SU-DHL-6 (cell line): ENCODE measurements around the gene FAM20A.

Source experiments
- H2AFZ ChIP-seq: fragments of 200-600 bp; sonication (generic); 2 replicates; pipeline ENCODE4 v1.6.1; 2014; ENCODE audit warnings: low read depth, mild to moderate bottlenecking, moderate library complexity, mixed read lengths, antibody characterized with exemption, low read length; ENCODE audit not compliant: severe bottlenecking
- H3F3A ChIP-seq: fragments of 200-600 bp; shearing (Covaris generic); 2 replicates; pipeline ENCODE4 v1.6.0; 2016; ENCODE audit warnings: antibody characterized with exemption, mild to moderate bottlenecking; ENCODE audit not compliant: insufficient read depth
- H3K27ac ChIP-seq: fragments of 200-600 bp; sonication (generic); 2 replicates; pipeline ENCODE4 v1.5.1; 2016; ENCODE audit warnings: low read depth, mild to moderate bottlenecking, low read length, moderate library complexity, mixed read lengths
- H3K27me3 ChIP-seq: fragments of 200-600 bp; sonication (generic), shearing (Covaris generic); 2 replicates; pipeline ENCODE4 v1.6.0; 2014; ENCODE audit warnings: mild to moderate bottlenecking, low read length
- H3K36me3 ChIP-seq: fragments of 200-600 bp; sonication (generic); 2 replicates; pipeline ENCODE4 v1.6.1; 2014; ENCODE audit warnings: mild to moderate bottlenecking, low read length, mixed read lengths
- H3K4me2 ChIP-seq: fragments of 300-600, 200-600 bp; shearing (Covaris generic), sonication (generic); 2 replicates; pipeline ENCODE4 v1.6.0; 2014; ENCODE audit warnings: low read length, low read depth, mild to moderate bottlenecking; ENCODE audit not compliant: poor library complexity, severe bottlenecking
- H3K4me3 ChIP-seq: fragments of 200-600 bp; sonication (generic); 2 replicates; pipeline ENCODE4 v1.5.1; 2014; ENCODE audit warnings: antibody characterized with exemption, low read length, mild to moderate bottlenecking, mixed read lengths; ENCODE audit not compliant: insufficient read depth, poor library complexity, severe bottlenecking
- H3K79me2 ChIP-seq: fragments of 200-600 bp; sonication (generic); 2 replicates; pipeline ENCODE4 v1.6.1; 2014; ENCODE audit warnings: mild to moderate bottlenecking, low read length, moderate library complexity; ENCODE audit not compliant: insufficient read depth
- H3K9ac ChIP-seq: fragments of 200-600 bp; sonication (generic); 2 replicates; pipeline ENCODE4 v1.7.0; 2014; ENCODE audit warnings: mild to moderate bottlenecking, low read length
- H3K9me2 ChIP-seq: fragments of 200-600 bp; sonication (generic); replicated peaks from 2 replicates; pipeline ENCODE4 v1.6.1; 2014; ENCODE audit warnings: low read length; ENCODE audit not compliant: insufficient read depth
- H3K9me3 ChIP-seq: fragments of 200-600 bp; sonication (generic); 2 replicates; pipeline ENCODE4 v1.6.1; 2014; ENCODE audit warnings: low read length, mixed read lengths; ENCODE audit not compliant: insufficient read depth
- H4K20me1 ChIP-seq: fragments of 200-600 bp; sonication (generic); 2 replicates; pipeline ENCODE4 v1.6.1; 2014; ENCODE audit warnings: low read depth, mild to moderate bottlenecking, antibody characterized with exemption, low read length, moderate library complexity, mixed read lengths
- EZH2phosphoT487 ChIP-seq: fragments of 200-600 bp; sonication (generic), shearing (Covaris generic); conservative IDR thresholded peaks from 2 replicates; pipeline ENCODE4 v1.6.1; 2018; ENCODE audit warnings: mild to moderate bottlenecking, antibody characterized with exemption, low read length, moderate library complexity, mixed read lengths
- TF ChIP-seq, protein P1 (sequence below): fragments of 200-600 bp; sonication (generic); IDR thresholded peaks from one replicate; pipeline ENCODE4 v1.5.1; 2017; ENCODE audit warnings: antibody characterized with exemption, mild to moderate bottlenecking, low read length, moderate library complexity; ENCODE audit not compliant: insufficient read depth, poor library complexity, severe bottlenecking

Gene FAM20A

DNA sequence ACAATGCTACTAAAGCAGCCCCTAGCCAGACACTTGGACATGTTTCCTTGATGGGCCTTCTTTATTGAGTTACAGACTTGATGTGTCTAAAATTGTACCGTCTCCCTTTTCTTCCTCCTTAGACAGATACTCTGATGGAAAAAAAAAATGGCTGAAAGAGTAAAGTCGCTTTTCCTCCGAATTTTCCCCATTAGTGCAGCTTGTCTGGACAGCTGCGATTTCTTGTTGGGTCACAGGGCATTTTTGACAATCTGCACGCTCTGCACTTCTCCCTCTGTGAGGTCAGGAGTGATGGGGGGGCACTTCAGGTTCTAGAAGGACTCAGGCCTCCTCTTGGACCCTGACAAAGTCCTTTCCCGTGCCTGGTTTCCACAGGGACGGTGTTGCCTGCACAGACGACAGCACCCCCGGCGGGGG, 89.9 kb downstream of the FAM20A start:
- H3K36me3 ChIP-seq: peaks cover 16% of the 10 kb centered on the region
- H3K27me3 ChIP-seq: no peaks in the 10 kb centered on the region
- H4K20me1 ChIP-seq: peaks cover 7% of the 10 kb centered on the region; the same call in 1 of the 2 replicates
- no peak for TF ChIP-seq EZH2phosphoT487
- TF ChIP-seq, protein P1, sequence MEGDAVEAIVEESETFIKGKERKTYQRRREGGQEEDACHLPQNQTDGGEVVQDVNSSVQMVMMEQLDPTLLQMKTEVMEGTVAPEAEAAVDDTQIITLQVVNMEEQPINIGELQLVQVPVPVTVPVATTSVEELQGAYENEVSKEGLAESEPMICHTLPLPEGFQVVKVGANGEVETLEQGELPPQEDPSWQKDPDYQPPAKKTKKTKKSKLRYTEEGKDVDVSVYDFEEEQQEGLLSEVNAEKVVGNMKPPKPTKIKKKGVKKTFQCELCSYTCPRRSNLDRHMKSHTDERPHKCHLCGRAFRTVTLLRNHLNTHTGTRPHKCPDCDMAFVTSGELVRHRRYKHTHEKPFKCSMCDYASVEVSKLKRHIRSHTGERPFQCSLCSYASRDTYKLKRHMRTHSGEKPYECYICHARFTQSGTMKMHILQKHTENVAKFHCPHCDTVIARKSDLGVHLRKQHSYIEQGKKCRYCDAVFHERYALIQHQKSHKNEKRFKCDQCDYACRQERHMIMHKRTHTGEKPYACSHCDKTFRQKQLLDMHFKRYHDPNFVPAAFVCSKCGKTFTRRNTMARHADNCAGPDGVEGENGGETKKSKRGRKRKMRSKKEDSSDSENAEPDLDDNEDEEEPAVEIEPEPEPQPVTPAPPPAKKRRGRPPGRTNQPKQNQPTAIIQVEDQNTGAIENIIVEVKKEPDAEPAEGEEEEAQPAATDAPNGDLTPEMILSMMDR: no peak
- peak overlapping the region; percentile 80 for H3K4me3 ChIP-seq
- H3K79me2 ChIP-seq: peaks cover 36% of the 10 kb centered on the region
- peak overlapping the region; percentile 85 for H3K4me2 ChIP-seq
- peak overlapping the region; percentile 72 for H3K9ac ChIP-seq
- 0 out of 2 replicates have a peak, but pooled peaks cover 4% of the 10 kb centered on the region for H3F3A ChIP-seq
- H3K27ac ChIP-seq: no peak overlapping the region
- H2AFZ ChIP-seq: peak overlapping the region; percentile 88
- no peaks in the 10 kb centered on the region for H3K9me3 ChIP-seq
- H3K9me2 ChIP-seq: no peaks in the 10 kb centered on the region

DNA sequence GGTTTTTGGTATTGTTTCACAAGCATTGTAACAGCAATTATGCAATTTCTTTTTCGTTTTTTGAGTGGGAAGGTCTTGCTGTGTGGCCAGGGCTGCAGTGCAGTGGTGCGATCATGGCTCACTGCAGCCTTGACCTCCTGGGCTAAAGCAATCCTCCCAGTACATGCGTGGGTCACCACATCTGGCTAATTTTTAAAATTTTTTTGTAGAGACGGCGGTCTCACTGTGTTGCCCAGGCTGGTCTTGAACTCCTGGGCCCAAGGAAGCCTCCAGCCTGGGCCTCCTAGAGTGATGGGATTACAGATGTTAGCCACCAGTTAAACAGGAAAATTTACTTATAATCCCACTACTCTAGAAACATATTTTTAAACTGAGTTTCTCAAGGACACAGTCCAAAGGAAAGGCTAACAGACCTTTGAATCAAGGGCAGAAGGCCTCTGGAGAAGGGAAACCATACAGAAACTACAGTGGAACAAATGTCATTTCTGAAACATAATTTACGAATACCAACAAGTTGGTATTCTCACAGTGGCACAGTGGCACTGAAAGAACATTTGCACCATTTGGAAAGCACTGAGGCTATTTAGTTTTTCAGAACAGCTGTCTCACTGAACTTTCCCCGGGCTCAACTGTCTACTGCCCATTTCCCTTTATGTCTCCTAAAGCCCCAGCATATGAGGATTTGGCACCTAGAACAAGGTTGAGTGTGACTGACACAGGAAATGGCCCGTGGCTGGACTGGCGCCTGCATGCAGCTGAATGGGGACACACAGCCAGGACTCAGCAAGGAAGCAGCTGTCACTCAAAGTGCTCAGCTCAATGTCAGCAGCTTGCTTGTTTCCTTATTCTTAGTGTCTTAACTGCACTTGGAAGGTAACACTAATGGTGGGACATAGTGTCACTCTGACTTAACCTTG, 91.8 kb downstream of the FAM20A start:
- Histone ChIP-seq H3K9me3 (no peaks in the 10 kb centered on the region), H3K79me2 (peaks cover 19% of the 10 kb centered on the region), H3F3A (0 out of 2 replicates have a peak, but pooled peaks cover 4% of the 10 kb centered on the region), H3K4me2 (no peak overlapping the region), H3K36me3 (no peaks in the 10 kb centered on the region), H4K20me1 (peaks cover 7% of the 10 kb centered on the region; the same call in 1 of the 2 replicates), H3K9me2 (no peaks in the 10 kb centered on the region), H3K4me3 (no peak overlapping the region), H3K27ac (no peak overlapping the region), H3K27me3 (no peaks in the 10 kb centered on the region), H3K9ac (no peak overlapping the region), H2AFZ (no peak overlapping the region)
- TF ChIP-seq, protein P1: no peak
- TF ChIP-seq EZH2phosphoT487: no peak

DNA sequence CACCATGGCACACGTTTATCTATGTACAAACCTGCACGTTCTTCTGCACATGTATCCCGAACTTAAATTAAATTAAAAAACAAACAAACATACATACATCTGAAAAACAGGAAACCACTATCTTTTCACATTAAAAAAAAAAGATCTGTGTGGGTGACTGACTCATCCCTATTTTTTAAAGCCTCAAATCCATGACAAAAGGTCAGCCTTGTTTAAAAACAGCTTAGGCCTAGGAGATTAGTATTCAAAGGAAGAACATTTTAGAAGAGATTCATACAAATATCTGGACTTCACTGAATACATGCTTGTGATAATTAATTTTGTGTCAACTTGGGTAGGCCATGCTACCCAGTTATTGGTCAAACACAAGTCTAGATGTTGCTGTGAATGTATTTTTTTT, 93.6 kb downstream of the FAM20A start:
- H3K27me3 ChIP-seq: no peaks in the 10 kb centered on the region
- no peak overlapping the region for H3K4me2 ChIP-seq
- H4K20me1 ChIP-seq: no peaks in the 10 kb centered on the region
- no peak overlapping the region for H3K4me3 ChIP-seq
- no peaks in the 10 kb centered on the region for H3K36me3 ChIP-seq
- no peak overlapping the region for H3K27ac ChIP-seq
- H3F3A ChIP-seq: 0 out of 2 replicates have a peak, but pooled peaks cover 4% of the 10 kb centered on the region
- H3K9me3 ChIP-seq: no peaks in the 10 kb centered on the region
- TF ChIP-seq, protein P1: no peak
- no peak for TF ChIP-seq EZH2phosphoT487
- no peaks in the 10 kb centered on the region for H3K9me2 ChIP-seq
- H2AFZ ChIP-seq: no peak overlapping the region
- H3K9ac ChIP-seq: no peak overlapping the region
- peaks cover under 1% of the 10 kb centered on the region for H3K79me2 ChIP-seq
